CD4-positive, alpha-beta T cell treated with Interleukin-1 beta for 1 hour (primary cell): ENCODE measurements around the gene ECHS1.
"Not testable (repeated sequence)": the region's sequence is repeated elsewhere in the genome, so short reads cannot be mapped to it uniquely, and the experiment has no call there.

Source experiments
- DNase-seq, 2 donors: peaks; one replicate each; pipeline ENCODE4 v3.0.0-alpha.2; 2020 to 2022

Gene ECHS1

DNA sequence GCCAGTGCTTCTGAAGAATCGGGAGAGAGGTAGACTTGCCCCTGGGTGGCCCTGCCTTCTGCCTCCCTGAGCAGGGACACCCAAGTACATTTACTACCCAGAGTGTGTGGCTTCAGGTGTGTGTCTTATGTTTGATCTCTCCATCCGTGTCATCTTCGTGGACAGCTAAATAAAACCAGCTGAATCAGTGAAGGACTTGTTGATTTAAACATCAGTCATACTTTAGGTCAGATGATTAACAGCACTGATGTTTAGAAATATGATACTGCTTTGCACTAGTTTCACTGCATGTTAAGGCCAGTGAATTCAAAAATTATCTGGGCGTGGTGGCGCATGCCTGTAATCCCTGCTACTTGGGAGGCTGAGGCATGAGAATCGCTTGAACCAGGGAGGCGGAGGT, 24.8 kb upstream of the ECHS1 start:
- no peak for DNase-seq

DNA sequence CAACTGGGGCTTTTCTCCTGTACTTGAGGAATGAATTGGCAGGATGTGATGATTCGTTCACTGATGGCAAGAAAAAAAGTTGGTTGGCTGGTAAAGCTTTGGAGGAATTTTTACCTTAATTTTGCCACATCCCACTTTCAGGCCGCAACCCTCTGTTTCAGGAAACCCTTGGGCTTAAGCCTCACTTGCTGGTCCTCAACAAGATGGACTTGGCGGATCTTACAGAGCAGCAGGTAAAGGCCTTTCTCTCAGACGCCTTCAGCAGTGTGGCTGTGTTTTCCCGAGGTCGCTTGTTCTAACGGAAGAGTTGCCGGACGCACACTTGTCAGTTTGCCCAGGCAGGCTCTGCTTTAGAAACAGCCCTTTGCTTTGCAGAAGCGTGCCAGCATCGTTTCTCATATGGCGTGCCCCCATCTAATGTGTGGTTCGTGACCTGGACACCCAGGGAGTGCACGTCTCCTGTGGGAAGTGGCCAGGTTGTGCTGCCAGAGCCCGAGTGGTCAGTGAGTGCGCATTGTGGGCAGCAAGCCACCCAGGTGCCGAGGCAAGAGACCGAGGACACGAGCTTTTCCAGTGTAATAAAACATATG, 23.0 kb upstream of the ECHS1 start:
- no peak for DNase-seq

DNA sequence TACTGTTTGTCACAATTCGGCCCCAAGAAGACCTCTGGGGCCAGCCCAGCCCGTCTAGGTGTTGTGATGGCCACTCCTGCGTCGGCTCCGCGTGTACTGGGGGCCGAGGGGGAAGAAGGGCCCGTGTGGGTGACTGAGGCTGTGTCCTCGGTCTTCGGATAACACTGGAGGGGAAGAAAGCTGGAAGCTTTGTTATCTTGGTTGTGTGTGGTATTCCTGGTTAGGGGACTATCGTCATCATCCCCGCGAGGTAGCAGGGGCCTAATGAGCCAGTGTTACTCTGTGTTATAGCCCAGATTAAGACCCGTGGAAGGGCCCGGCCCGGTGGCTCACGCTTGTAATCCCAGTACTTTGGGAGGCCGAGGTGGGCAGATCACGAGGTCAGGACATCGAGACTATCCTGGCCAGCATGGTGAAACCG, 21.7 kb upstream of the ECHS1 start:
- no peak for DNase-seq

DNA sequence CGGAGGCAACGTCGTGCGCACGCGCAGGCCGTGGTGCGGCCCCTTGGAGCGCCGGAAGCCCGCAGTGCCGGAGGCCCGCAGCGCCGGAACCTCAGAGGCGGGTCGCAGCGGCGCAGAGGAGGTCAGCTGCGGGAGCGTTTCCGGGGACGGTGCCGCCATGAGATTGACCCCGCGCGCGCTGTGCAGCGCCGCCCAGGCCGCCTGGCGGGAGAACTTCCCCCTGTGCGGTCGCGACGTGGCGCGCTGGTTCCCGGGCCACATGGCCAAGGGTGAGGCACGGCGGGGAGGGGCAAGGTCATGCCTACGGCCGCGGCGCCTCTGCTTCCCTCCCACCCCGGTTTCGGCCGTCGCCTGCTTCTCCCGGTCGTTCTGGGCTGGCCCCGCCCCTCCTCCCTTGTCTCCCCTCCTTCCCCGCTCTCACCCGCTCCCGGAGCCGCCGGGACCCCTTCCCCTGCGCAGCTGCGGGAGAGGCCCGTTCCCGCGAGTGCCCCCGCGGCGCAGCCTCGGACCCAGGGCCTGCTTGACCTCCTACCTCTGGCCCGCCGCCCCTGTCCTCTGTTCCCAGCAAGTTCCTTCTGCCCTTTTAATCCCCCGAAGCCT, 21.0 kb upstream of the ECHS1 start, which contains the start of gene MTG1:
Gene MTG1 (plus strand): TSS at position 94 of the 600 bp plus-strand sequence. CDS start 64 bp downstream, at position 158.
- peak; percentile 93 to 94 for DNase-seq

DNA sequence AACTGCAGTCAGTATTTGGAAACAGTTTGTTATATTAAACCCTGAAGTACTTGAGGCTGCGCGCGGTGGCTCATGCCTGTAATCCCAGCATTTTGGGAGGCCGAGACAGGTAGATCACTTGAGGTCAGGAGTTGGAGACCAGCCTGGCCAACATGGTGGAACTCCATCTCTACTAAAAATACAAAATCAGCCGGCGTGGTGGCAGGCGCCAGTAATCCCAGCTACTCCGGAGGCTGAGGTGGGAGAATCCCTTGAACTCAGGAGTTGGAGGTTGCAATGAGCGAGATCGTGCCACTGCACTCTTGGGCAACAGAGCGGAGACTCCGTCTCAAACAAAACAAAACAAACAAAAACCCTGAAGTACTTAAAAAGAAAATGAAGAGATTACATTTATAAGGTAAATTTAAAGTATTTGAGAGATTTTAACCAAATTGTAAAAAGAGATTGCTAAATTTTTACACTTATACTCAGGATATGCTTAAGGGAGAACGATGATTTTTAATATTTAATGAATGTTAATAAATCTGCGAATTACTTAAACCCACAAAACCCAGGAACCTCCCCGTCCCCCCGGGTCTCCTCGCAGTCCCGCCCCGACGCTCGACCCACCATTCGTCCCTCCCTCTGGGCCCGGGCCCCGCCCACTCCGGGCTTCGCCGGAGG, 20.4 kb upstream of the ECHS1 start:
- DNase-seq, result no peak

DNA sequence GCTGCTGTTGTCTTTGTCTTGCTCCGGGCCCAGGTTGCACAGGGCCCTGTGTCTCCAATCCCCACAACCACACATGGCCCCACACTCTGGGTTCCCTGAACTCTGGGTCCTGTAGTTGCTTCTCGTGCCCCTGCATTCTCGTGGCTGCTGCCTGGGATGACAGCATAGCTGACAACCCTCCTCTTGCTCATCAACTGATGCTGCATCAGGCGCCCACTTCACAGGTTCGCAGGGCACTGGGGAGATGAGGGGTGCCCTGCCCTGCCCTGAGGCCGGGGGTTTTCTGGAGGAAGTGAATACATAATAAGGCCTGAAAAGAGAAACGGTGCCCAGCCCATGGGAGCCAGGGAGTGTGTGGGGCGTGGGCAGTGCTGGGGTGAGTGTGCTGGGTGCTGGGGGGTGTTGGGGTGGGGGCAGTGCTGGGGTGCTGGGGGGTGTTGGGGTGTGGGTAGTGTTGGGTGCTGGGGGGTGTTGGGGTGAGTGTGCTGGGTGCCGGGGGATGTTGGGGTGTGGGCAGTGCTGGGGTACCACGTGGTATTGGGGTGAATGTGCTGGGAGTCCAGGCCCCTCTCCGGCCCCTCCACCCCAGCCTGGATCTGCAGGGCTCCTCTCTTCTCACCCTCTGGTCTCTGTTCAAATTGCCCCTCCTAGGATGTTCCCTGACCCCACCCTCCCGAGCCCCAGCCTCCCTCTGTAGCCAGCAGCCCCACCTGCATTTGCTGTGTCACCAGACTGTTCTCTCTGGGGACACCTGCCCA, 18.8 kb upstream of the ECHS1 start:
- peak; percentile 18 to 20 for DNase-seq

DNA sequence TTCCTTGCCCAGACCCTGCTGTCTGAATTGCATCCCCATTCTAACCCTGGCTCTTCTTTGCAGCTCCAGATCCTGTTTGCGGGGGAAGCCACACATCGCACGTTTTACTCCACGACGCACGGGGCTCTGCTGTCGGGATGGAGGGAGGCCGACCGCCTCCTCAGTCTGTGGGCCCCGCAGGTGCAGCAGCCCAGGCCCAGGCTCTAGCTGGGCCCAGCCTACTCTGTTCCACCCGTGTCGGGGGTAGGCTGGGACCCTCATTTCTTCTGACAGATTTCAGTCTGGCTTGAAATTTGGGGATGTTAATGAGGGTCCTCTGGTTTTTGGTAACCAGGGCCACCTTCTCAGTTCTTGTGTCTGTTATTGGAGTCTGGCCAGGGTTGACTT, 18.1 kb upstream of the ECHS1 start:
- no peak for DNase-seq

DNA sequence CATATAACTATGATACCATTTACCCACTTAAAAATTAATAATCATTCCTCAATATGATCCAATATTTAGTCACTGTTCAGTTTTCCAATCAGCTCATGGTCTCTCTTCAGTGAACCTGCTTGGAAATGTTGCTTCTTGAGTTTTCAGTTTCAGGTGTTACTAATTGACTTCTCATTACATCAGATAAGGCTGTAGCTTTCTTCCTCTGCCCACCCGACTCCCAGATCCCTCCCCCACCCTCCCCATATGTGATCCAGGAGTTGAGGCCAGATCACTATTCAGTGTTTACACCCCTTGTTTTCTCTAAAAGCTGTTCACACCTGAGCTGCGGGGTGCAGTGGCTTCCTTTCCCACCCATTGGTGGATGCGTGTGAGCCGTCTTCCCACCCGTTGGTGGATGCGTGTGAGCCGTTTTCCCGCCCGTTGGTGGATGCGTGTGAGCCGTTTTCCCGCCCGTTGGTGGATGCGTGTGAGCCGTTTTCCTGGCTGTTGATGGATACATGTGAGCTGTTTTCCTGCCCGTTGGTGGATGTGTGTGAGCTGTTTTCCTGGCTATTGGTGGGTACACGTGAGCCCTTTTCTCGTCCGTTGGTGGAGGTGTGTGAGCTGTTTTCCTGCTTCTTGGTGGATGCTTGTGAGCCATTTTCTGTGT, 17.6 kb upstream of the ECHS1 start:
- no peak for DNase-seq

DNA sequence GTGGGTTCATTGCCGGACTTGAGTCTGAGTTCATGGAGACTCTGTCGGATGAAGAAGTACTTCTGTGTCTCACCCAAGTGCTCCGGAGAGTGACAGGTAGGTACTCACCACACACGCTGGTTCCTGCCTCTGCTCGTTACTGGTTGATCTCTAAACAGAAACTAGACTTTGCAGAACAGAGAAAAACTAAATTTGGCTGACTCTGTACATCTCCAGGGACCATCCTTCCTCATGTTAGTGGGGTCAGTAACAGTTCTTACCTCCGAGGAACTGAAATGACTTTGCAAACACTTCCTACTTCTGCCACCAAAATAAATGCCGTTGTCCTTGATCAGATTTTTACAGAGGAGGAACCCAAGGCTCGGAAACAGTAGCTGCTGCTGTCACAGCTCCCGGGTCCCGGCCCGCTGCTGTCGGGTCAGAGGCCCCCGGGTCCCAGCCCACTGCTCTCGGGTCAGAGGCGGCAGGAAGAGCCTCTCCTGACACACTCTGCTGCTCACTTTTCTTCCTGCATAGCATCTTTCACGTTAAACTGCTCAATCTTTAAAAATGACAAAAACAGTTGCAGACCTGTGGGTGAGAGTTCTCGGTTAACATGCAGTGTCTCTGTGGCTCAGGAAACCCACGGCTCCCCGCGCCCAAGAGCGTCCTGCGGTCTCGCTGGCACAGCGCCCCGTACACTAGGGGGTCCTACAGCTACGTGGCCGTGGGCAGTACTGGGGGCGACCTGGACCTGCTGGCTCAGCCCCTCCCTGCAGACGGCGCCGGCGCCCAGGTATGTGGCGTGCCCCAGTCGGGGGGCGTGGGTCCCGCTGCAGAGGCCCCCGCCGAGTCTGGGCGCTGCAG, 16.0 kb upstream of the ECHS1 start:
- peak; percentile 47 to 70 for DNase-seq

DNA sequence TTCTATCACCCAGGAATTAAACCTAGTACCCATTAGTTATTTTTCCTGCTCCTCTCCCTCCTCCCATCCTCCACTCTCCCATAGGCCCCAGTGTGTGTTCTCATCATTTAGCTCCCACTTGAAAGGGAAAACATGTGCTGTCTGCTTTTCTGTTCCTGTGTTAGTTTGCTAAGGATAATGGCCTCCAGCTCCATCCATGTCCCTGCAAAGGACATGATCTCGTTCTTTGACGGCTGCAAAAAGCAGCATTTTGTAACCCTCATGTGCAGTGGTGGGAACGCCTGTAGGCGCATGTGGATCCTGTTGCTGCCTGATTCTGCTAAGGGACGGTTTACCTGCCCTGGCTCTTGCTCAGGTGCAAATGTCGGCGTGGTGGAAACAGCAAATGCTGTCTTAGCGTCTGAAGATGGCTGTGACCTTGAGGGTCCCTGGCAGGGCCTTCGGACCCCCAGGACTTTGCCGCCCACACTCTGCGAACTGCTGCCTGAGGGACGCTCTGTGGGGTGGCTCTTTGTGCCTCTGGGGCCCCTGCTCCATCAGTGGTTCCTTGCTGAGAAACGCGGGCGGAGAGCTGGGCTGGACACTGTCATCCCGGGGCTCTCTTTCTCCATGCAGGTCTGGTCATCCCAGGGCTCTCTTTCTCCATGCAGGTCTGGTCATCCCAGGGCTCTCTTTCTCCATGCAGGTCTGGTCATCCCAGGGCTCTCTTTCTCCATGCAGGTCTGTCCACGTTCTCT, 15.2 kb upstream of the ECHS1 start:
- DNase-seq, result no peak

DNA sequence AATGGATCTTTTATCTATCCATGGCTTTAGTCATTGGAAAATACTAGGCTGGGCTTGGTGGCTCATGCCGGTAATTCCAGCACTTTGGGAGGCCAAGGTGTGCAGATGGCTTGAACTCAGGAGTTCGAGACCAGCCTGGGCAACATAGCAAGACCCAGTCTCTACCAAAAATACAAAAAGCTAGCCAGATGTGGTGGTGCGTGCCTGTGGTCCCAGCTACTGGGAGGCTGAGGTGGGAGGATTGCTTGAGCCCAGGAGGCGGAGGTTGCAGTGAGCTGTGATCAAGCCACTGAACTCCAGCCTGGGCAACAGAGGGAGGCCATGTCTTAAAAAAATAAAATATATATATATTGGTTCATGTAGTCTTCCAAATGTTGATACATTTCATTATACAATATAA, 13.8 kb upstream of the ECHS1 start:
- DNase-seq, result not testable (repeated sequence)

DNA sequence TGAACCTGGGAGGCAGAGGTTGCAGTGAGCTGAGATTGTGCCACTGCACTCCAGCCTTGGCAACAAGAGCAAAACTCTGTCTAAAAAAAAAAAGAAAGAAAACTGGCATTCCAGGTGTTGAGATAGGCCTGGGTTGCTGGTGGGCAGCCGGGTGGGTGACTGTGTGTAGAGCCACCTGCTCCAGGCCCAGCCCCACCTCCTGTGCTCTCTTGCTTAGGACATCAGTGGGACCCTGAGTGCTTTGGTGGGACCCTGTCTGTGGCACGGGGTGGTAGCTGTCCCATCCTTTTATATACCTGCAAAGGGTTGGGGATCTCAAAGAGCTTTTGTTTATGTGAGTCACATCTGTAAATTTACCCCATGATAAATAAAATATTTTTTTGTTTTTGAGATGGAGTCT, 12.1 kb upstream of the ECHS1 start:
- DNase-seq, result no peak

DNA sequence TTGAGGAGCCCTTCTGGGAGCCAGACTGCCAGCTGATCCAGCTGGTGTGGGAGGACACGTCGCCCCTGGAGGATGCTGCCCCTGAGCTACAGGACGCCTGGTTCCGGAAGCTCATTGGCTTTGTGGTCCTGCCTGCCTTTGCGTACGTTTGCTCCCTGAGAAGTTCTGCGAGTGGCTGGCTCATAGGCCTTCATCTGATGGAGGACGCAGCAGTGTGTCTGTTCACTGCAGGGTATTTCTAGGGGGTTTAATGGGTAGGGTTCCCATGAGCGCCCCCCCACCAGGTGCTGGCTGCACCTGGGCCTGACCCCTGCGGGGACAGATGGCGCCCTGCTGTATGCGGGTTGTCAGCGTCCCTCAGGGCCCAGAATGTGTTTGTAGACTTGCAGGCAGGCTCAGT, 10.9 kb upstream of the ECHS1 start:
- no peak for DNase-seq

DNA sequence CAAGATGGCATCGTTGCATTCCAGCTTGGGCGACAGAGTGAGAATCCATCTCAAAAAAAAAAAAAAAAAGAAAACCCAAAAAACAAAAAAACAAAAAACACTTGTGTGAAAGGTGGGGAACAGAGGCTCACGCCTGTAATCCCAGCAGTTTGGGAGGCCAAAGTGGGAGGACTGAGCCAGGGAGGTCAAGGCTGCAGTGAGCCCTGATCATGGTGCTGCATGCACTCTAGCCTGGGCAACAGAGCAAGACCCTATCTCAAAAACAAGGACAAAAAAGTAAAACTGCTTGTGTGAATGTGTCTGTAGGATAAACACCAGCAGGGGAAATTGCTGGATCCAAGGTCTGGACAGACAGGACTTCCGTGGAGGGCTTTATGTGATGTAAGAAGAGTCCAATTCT, 10.4 kb upstream of the ECHS1 start:
- no peak for DNase-seq

DNA sequence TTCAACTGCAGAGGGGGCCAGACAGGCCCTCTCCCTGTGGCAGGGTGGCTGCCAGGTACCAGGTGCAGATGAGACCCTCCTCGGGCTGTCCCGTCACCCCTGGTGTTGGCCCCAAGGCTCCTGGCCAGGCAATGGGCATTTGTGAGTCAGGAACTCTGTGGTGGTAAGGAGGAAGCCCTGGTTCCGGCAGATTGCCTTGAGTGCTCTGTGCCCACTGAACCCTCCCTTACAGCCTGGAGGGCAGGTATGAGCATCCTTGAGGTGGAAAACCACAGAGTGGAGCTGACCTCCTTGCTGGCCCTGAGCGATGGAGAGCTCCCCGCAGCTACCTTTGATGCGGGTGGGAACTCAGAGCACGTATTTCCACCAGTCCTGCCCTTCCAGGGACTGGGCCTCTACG, 7.9 kb upstream of the ECHS1 start:
- DNase-seq, result no peak

DNA sequence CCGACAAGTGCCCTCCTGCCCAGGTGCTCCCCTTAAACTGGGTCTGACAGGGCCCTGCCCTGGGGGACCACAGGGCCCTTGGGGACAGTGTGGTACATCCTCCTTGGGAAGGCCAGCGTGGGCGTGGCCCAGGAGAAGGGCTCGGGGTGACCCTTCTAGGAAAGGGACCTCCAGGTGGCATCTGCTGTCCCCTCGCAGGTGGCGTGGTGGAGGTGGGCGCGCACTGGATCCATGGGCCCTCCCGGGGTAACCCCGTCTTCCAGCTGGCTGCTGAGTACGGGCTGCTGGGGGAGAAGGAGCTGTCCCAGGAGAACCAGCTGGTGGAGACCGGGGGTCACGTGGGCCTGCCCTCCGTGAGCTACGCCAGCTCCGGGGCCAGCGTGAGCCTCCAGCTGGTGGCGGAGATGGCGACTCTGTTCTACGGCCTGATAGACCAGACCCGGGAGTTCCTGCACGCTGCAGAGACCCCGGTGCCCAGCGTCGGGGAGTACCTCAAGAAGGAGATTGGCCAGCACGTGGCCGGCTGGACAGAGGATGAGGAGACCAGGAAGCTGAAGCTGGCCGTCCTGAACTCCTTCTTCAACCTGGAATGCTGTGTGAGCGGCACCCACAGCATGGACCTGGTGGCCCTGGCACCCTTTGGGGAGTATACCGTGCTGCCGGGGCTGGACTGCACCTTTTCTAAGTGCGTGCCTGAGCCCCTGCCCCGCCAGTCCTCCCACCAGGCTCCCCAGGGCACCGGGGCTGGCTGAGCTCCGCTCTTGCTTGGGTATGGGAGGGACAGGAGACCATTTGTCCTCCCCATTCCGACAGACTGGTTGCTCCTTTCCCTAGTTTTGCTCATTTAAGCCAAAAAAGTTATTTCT, 6.9 kb upstream of the ECHS1 start:
- DNase-seq, result no peak

DNA sequence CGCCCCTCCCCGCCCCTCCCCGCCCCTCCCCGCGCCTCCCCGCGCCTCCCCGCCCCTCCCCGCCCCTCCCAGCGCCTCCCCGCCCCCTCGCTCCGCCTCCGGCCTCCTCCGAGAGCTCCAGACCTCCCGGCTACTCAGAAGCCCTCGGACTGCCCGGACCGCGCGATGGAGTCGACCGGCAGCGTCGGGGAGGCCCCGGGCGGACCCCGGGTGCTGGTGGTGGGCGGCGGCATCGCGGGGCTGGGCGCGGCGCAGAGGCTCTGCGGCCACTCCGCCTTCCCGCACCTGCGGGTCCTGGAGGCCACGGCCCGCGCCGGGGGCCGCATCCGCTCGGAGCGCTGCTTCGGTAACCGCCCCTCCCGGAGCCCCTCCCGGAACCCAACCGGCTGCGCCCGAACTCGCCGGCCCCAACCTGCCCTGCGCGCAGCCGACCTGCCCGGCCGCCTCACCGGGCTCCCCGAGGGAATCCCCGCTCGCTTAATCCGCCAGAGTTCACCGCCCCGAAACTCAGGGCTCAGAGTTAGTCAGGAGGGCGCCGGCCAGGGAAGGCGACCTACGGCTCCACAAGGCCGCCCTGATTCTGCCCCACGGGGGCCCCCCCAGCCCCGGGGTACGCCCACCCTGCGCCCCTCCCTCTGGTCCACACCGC, 6.1 kb upstream of the ECHS1 start, which contains the start of gene PAOX:
Gene PAOX (plus strand): TSS at position 111 of the 649 bp plus-strand sequence. CDS start 55 bp downstream, at position 166.
- DNase-seq, result peak; percentile 68

DNA sequence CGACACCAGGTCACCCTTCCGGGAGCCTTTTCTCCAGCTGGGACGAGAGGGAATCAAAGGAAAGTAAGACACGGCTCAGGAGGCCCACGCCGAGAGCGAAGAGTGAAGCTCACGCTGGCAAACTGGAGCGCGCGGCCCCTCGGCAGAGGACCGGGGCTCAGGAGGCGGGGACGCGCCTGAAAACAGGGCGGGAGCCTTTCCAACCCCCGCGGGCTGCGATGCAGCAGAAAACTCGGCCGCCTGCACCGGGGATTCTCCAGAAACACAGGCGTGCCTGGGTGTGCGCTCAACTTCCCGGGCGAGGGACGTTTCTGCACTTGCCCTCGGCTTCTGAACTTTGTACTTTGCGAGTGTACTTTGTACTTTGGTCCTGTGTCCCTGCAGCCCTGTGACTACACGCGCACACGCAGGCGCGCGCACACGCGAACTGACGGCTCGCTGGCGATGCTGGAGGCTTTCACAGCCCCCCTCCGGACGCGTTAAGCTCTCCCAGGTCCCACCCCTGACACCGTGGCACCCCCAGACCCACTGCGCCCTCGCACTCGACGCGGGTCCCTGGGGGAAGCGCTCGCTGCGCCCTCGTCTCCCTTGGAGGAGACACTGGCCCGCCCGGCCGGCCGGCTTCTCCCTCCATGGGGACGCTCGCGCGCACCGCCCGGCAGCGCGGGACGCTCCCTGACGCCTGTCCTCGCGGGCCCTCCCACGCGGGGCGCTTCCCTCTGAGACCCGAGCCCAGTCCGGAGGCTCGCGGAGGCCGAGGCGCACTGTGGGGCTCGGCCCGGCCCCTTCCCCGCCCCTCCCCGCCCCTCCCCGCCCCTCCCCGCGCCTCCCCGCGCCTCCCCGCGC, 5.3 kb upstream of the ECHS1 start:
- DNase-seq, result peak; percentile 51 to 57

DNA sequence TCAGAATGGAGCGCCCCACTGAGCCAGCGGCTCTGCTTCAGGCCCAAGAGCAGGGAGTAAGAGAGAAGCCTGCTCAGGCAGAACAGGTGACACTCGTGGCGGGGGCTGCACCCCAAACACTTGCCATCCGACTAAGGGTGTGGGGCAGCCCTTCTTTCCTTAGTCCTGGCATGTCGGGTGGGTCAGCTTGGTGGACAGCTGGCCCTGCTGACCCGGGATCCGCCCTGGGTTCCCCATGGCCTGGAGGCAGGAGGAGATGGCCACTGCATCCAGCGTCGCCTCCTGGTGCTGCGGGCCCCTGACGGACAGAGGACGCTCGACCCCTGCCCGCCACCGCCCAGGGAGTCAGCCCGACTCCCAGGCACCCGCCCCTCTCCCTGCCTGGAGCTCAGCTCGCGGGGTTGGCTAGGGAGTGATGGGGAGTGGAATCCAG, 4.7 kb upstream of the ECHS1 start:
- DNase-seq, result no peak
